ENCODE measurements around the gene GPC3.

DNA sequence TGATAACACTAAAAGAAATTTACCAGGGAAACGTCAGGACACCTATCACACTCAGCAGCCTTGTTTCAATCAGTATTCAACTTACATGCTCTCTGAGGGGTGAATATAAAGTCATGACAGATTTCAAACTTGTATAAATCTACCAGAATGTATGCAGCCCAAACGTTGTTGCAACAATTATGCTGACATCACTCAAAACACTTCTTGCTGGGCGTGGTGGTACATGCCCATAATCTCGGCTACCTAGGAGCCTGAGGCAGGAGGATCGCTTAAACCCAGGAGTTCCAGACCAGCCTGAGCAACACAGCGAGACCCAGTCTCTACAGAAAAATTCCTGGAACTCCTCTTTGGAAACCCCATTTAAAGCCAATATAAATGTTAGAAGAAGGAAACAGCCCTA lies 303.5 kb downstream of the GPC3 start:
- no peak for TF ChIP-seq POLR2AphosphoS5 (IDR thresholded peaks at IDR 0.05; ENCODE audit: low read depth)
- TF ChIP-seq CTCF (conservative IDR thresholded peaks at IDR 0.05; ENCODE audit: low read depth in 2 of 2): no peak
- TF ChIP-seq EZH2phosphoT487 (IDR thresholded peaks at IDR 0.05; ENCODE audit: unreplicated experiment): no peak
- no peak for TF ChIP-seq EZH2 (IDR thresholded peaks at IDR 0.05; ENCODE audit: low read depth, unreplicated experiment)
- TF ChIP-seq REST (IDR thresholded peaks at IDR 0.05; ENCODE audit: unreplicated experiment): no peak
- no peak for TF ChIP-seq NANOG (IDR thresholded peaks at IDR 0.05; ENCODE audit: borderline replicate concordance)
- no peak for TF ChIP-seq ZNF331 (CRISPR knock-in tag; IDR thresholded peaks at IDR 0.05; ENCODE audit: low read depth)
- no peak for TF ChIP-seq CREB1 (CRISPR knock-in tag; IDR thresholded peaks at IDR 0.05; ENCODE audit: low read depth)
- no peak for TF ChIP-seq ZNF114 (CRISPR knock-in tag; IDR thresholded peaks at IDR 0.05)
- TF ChIP-seq, protein P1, sequence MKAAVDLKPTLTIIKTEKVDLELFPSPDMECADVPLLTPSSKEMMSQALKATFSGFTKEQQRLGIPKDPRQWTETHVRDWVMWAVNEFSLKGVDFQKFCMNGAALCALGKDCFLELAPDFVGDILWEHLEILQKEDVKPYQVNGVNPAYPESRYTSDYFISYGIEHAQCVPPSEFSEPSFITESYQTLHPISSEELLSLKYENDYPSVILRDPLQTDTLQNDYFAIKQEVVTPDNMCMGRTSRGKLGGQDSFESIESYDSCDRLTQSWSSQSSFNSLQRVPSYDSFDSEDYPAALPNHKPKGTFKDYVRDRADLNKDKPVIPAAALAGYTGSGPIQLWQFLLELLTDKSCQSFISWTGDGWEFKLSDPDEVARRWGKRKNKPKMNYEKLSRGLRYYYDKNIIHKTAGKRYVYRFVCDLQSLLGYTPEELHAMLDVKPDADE (IDR thresholded peaks at IDR 0.05): no peak
- TF ChIP-seq STAT1 (IDR thresholded peaks at IDR 0.05; ENCODE audit: unreplicated experiment): no peak
- no peak for TF ChIP-seq JUNB (IDR thresholded peaks at IDR 0.05; ENCODE audit: unreplicated experiment)

Measured in GM23338 (cell line).